Fibroblast of pulmonary artery (primary cell): ENCODE data around the gene WT1.

Source experiments
- DNase-seq: peaks from one replicate; pipeline ENCODE4 v3.0.0-alpha.2; 2010; ENCODE audit warnings: low read depth
- H3K4me3 ChIP-seq: replicated peaks from 2 replicates; pipeline ENCODE4 v1.5.1; 2011; ENCODE audit warnings: low read depth, mild to moderate bottlenecking, control low read depth, low read length, moderate library complexity
- CTCF ChIP-seq: IDR thresholded peaks from 2 replicates; pipeline ENCODE4 v1.5.1; 2011; ENCODE audit warnings: mild to moderate bottlenecking, control low read depth, low read length, inconsistent platforms; ENCODE audit errors: missing control alignments

Gene WT1

GRCh38 chr11:32358729-32359128, 76.6 kb downstream of the WT1 start:
- TF ChIP-seq CTCF = no peak
- H3K4me3 ChIP-seq = no peak overlapping the region
- no peak for DNase-seq

DNA sequence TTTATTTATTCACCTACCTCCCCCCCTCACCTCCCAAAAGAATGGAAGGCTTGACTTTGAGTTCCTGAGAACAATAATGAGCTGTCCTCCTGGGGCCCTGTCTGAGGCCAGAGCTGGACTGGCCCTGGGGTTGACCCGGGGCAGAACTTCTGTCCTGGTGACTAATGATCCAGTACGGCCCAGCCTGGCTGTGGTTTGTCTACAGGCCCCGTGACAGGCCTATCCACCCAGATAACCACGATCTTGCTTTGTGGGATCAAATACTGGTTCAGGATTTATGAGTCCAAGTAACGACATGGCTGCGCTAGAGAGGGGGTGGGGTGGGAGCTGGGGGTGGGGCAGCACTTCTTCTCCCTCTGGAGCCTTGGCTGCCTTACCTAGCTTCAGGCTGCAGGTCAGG, 81.5 kb downstream of the WT1 start:
- TF ChIP-seq CTCF = no peak
- H3K4me3 ChIP-seq = no peak overlapping the region
- no peak for DNase-seq

DNA sequence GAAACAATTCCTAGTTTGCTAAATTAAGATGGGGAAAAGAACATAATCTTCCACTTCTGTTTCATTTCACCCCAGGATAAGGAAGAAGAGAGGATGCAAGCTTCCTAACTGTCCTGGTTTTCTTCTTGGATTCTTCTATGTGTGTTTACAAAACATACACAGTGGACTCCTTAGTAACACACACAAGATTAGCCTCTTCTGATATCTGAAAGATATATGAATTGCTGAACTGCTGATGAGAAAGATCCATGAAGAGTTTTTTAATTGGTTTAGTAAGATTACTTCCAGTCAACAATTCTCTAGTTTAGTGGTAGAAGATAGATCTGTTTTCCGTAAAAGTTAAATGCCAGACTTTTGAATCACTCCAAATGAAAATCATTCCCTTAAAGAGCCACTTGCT, 86.8 kb downstream of the WT1 start:
- no peak for TF ChIP-seq CTCF
- H3K4me3 ChIP-seq = no peak overlapping the region
- no peak for DNase-seq

- no peak for TF ChIP-seq CTCF
- no peak for DNase-seq
- no peak overlapping the region for H3K4me3 ChIP-seq
These were observed 90.4 kb downstream of the WT1 start for GRCh38 chr11:32344946-32345345.

- TF ChIP-seq CTCF = no peak
- DNase-seq = no peak
These were observed 91.9 kb downstream of the WT1 start for GRCh38 chr11:32343325-32344008.

GRCh38 chr11:32341620-32342613, 93.4 kb downstream of the WT1 start:
- TF ChIP-seq CTCF = no peak
- peak; percentile 45 for DNase-seq
- no peak overlapping the region for H3K4me3 ChIP-seq

More at GRCh38 chr11:32343325-32344008, 91.9 kb downstream of the WT1 start:
- H3K4me3 ChIP-seq = no peak overlapping the region
